Common myeloid progenitor, CD34-positive (primary cell): ENCODE results near the gene AGMO.

Experiments used
- CTCF ChIA-PET: fragments of 350-600 bp; sonication (Branson Sonifier 250); formaldehyde crosslinking; loops from one replicate; lab custom pipeline; 2021; ENCODE audit warnings: antibody characterized with exemption; lab: Charles Lee
- POLR2A ChIA-PET: fragments of 350-600 bp; sonication (Branson Sonifier 250); formaldehyde crosslinking; loops from one replicate; lab custom pipeline; 2021; ENCODE audit warnings: antibody characterized with exemption; lab: Charles Lee
- DNase-seq, 3 donors: peaks; one replicate each; pipeline versions ENCODE4 v3.0.0 to v3.0.0-alpha.2; 2013
- H3K27ac ChIP-seq, 2 experiments: 1 replicate in 1 of 2; 2 replicates in 1 of 2; pipeline ENCODE4 v1.7.0; 2013; ENCODE audit warnings: inconsistent platforms in 2 of 2, low read length in 2 of 2, mild to moderate bottlenecking in 2 of 2, low read depth in 1 of 2, moderate library complexity in 1 of 2; ENCODE audit not compliant: severe bottlenecking in 2 of 2, insufficient read depth in 1 of 2, poor library complexity in 1 of 2
- H3K27me3 ChIP-seq, 5 experiments: replicated peaks in 2 of 5; 1 replicate in 3 of 5; 2 replicates in 2 of 5; pipeline versions ENCODE4 v1.6.1 to v1.7.0; 2013; ENCODE audit warnings: low read length in 4 of 5, mild to moderate bottlenecking in 2 of 5, moderate library complexity in 2 of 5, inconsistent platforms in 1 of 5; ENCODE audit not compliant: insufficient read depth in 5 of 5, control insufficient read depth in 4 of 5
- H3K36me3 ChIP-seq, 4 experiments: 1 replicate in 2 of 4; 2 replicates in 2 of 4; pipeline versions ENCODE4 v1.6.1 to v1.7.0; 2013; ENCODE audit warnings: low read length in 3 of 4, control low read depth in 1 of 4, mild to moderate bottlenecking in 1 of 4; ENCODE audit not compliant: control insufficient read depth in 4 of 4, insufficient read depth in 4 of 4
- H3K4me1 ChIP-seq, 4 experiments: 1 replicate in 3 of 4; 2 replicates in 1 of 4; pipeline versions ENCODE4 v1.6.1 to v1.7.1; 2013; ENCODE audit warnings: low read length in 3 of 4, mild to moderate bottlenecking in 3 of 4, control low read depth in 1 of 4, inconsistent platforms in 1 of 4, moderate library complexity in 1 of 4; ENCODE audit not compliant: control insufficient read depth in 4 of 4, insufficient read depth in 4 of 4; ENCODE audit errors: control extremely low read depth in 1 of 4
- H3K4me3 ChIP-seq, 7 experiments: 1 replicate in 4 of 7; 2 replicates in 3 of 7; pipeline versions ENCODE4 v1.5.1 to v1.7.0; 2013; ENCODE audit warnings: mild to moderate bottlenecking in 7 of 7, low read length in 6 of 7, moderate library complexity in 6 of 7, inconsistent platforms in 2 of 7, low read depth in 2 of 7, control low read depth in 1 of 7; ENCODE audit not compliant: insufficient read depth in 4 of 7, control insufficient read depth in 1 of 7; ENCODE audit errors: extremely low read depth in 1 of 7
- H3K9me3 ChIP-seq, 5 experiments: 1 replicate in 4 of 5; 2 replicates in 1 of 5; pipeline versions ENCODE4 v1.6.1 to v1.7.1; 2013; ENCODE audit warnings: low read length in 4 of 5, mild to moderate bottlenecking in 2 of 5, inconsistent platforms in 1 of 5, low read depth in 1 of 5, moderate library complexity in 1 of 5; ENCODE audit not compliant: control insufficient read depth in 4 of 5, insufficient read depth in 2 of 5; ENCODE audit errors: control extremely low read depth in 1 of 5
- WGBS: methylation state at CpG from one replicate; pipeline ENCODE4 v1.1.5; 2013; ENCODE audit not compliant: insufficient coverage; 5-methylcytosine and 5-hydroxymethylcytosine counted together

The AGMO gene

GRCh38 chr7:15213093-15213492 lies 348.7 kb downstream of the AGMO start:
- WGBS: 88% methylated on average over 1 of the region's 2 CpGs
- H3K27me3 ChIP-seq: no peaks in the 10 kb centered on the region
- no peaks in the 10 kb centered on the region for H3K9me3 ChIP-seq
- H3K36me3 ChIP-seq: no peaks in the 10 kb centered on the region
- no peak overlapping the region for H3K4me3 ChIP-seq
- no peak for DNase-seq
- CTCF ChIA-PET: interaction anchor here (1.0 kb wide), 1 partner anchor 17 kb away, joined by 3 read pairs; no protein-coding TSS in a partner anchor
- peaks cover 2 to 23% (median 9%) of the 10 kb centered on the region in 4 experiments for H3K4me1 ChIP-seq
- POLR2A ChIA-PET: interaction anchor here (0.6 kb wide), 1 partner anchor 1231 kb away, joined by 4 read pairs; no protein-coding TSS in a partner anchor
- no peak overlapping the region for H3K27ac ChIP-seq

- Histone ChIP-seq H3K4me3 (no peak overlapping the region), H3K4me1 (peaks cover 0 to 1% (median 0%) of the 10 kb centered on the region in 4 experiments), H3K9me3 (no peaks in the 10 kb centered on the region), H3K36me3 (no peaks in the 10 kb centered on the region), H3K27me3 (no peaks in the 10 kb centered on the region), H3K27ac (no peak overlapping the region)
- DNase-seq: no peak
- ChIA-PET POLR2A (no interaction called here), CTCF (no interaction called here)
- 93% methylated on average over 4 of the region's 4 CpGs for WGBS
Measured at GRCh38 chr7:15209429-15209828, 352.4 kb downstream of the AGMO start.

DNA sequence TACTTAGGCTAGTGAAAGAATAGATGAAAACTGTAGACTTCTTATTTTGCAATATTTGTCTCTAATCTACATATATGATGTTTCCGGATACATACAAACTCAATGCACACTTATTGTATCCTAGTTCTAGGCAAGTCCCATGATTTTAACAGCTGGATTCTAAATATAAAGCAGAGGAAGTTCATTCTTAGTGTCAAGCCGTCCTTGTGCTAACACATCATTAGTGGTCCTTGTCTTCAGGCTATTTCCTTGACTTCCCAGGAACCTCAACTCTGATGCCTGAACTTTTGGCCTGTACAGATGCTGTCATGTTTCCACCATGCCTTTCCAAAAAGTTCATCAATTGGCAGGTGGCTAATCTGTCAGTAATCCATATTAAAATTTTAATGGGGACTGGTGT lies 357.4 kb downstream of the AGMO start:
- Histone ChIP-seq H3K27ac (no peak overlapping the region), H3K4me1 (no peaks in the 10 kb centered on the region), H3K4me3 (no peak overlapping the region), H3K27me3 (no peaks in the 10 kb centered on the region), H3K9me3 (no peaks in the 10 kb centered on the region), H3K36me3 (no peaks in the 10 kb centered on the region)
- no peak for DNase-seq
- 50% methylated on average over 1 of the region's 2 CpGs for WGBS
- CTCF ChIA-PET: no interaction called here
- POLR2A ChIA-PET: no interaction called here

DNA sequence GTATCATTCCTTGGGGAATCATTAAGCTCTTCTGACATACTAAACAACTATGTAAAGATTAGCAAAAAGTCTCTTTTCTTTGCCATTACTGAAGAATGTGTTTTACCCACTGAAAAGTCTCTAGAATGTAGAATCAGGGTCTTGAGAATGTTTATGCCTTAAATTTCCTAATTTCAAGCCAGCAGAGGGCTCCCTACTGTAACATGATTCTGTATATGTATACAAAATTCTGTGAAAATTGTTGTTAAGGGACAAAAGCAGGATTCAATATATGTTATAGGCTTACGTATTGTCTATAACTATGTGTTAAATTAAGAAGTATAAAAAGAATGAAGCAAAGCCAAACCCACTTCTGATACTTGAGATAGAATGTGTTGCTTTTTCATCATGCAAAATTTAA lies 362.3 kb downstream of the AGMO start:
- H3K27me3 ChIP-seq: no peaks in the 10 kb centered on the region
- POLR2A ChIA-PET: no interaction called here
- no peaks in the 10 kb centered on the region for H3K4me1 ChIP-seq
- no peak overlapping the region for H3K27ac ChIP-seq
- no peak overlapping the region for H3K4me3 ChIP-seq
- H3K9me3 ChIP-seq: no peaks in the 10 kb centered on the region
- CTCF ChIA-PET: interaction anchor here (1.0 to 1.8 kb wide), 3 partner anchors 16 to 112 kb away, joined by 3 to 5 read pairs (median 3); no protein-coding TSS in a partner anchor
- no CpG with 5 or more reads among the region's 1 CpG for WGBS
- no peaks in the 10 kb centered on the region for H3K36me3 ChIP-seq
- DNase-seq: peak; percentile 13 to 25 (median 15)

DNA sequence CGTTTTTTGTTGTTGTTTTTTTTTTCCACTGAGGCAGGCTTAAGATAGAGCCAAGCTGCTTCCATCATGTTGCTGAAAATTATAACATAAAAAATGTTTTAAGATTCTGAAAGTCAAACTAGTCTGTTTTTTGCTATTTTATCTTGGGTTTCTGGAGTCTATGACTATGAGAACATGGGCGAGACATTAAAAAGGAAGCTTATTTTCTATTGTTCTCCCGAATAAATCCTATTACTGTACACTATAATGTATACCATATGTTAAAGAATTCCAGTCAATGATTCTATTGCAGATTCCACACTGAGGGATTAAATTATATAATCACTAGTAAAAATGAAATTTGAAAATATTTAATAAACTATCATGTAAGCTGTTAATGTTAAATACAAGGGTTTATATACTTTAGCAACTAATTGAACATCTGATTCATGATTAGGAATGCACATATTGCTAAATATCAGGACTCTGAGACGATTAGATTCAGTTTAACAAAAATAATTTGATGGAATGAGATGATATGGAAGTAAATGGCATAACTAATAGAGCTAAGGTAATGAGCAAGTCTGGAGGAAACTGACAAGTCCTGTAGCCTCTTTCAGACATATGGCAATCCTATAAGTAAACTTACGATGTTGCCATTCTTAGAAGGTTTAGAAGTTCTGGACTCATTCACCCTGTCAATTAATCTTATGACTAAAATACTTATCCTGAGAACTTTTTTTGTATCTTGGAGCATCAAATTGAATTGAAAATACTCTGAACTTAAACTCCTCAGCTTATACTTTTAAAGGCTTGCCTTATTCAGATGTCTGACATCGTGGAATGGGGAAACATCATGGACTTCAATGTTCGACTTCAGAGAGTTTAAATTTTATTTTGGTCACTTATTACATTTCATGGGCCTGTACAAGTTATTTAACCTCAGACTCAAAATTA lies 364.5 kb downstream of the AGMO start:
- POLR2A ChIA-PET: no interaction called here

DNA sequence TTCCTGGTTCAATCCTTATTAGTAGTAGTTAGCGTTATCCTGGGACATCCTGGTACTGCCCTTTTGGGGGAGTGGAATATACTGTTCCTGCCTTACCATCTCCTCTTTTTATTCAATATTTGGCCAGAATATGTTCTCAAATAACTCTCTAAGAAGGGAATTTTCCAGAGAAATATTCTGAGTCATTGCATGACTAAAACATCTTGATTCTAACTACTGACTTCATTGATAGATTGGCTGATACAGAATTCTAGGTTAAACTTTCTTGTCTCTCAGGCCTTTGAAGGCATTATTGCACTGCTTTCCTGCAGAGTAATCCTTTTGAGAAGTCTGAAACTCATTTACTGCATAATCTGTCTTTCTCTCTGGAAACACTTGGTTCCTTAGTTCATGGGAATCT lies 383.8 kb downstream of the AGMO start:
- no peaks in the 10 kb centered on the region for H3K36me3 ChIP-seq
- ChIA-PET CTCF (no interaction called here), POLR2A (no interaction called here)
- no peak overlapping the region for H3K27ac ChIP-seq
- WGBS: no CpG with 5 or more reads among the region's 1 CpG
- no peak overlapping the region for H3K4me3 ChIP-seq
- H3K27me3 ChIP-seq: peaks cover 0 to 2% (median 0%) of the 10 kb centered on the region in 5 experiments
- no peaks in the 10 kb centered on the region for H3K4me1 ChIP-seq
- peaks cover 0 to 4% (median 0%) of the 10 kb centered on the region in 5 experiments for H3K9me3 ChIP-seq
- DNase-seq: no peak

More for the DNA sequence above, 364.5 kb downstream of the AGMO start:
- Histone ChIP-seq H3K27ac (no peak overlapping the region), H3K27me3 (no peaks in the 10 kb centered on the region), H3K4me3 (no peak overlapping the region), H3K9me3 (no peaks in the 10 kb centered on the region), H3K4me1 (no peaks in the 10 kb centered on the region), H3K36me3 (no peaks in the 10 kb centered on the region)
- WGBS: 93% methylated on average over 3 of the region's 7 CpGs
- DNase-seq: no peak
- CTCF ChIA-PET: interaction anchor here (1.0 to 1.8 kb wide), 3 partner anchors 13 to 130 kb away, joined by 3 to 5 read pairs (median 3); no protein-coding TSS in a partner anchor

GRCh38 chr7:15176089-15176488 lies 385.7 kb downstream of the AGMO start:
- CTCF ChIA-PET: no interaction called here
- POLR2A ChIA-PET: no interaction called here
- Histone ChIP-seq H3K4me1 (no peaks in the 10 kb centered on the region), H3K4me3 (no peak overlapping the region), H3K27me3 (peaks cover 0 to 2% (median 0%) of the 10 kb centered on the region in 5 experiments), H3K36me3 (no peaks in the 10 kb centered on the region), H3K9me3 (peaks cover 0 to 2% (median 0%) of the 10 kb centered on the region in 5 experiments), H3K27ac (no peak overlapping the region)
- no peak for DNase-seq
- 88% methylated on average over 1 of the region's 4 CpGs for WGBS
